ENCODE data around the gene ADRA2B.

ADRA2B gene

GRCh38 chr2:96105152-96105915 is 11.0 kb downstream of the ADRA2B start:
- no peak for DNase-seq (ENCODE audit: low read depth)

- no peak for DNase-seq (ENCODE audit: low read depth)
Observed at GRCh38 chr2:96104487-96104861, 11.9 kb downstream of the ADRA2B start.

- DNase-seq (ENCODE audit: low read depth) = no peak
Observed at GRCh38 chr2:96103761-96104486, 12.4 kb downstream of the ADRA2B start.

- DNase-seq (ENCODE audit: low read depth) = no peak
Observed at GRCh38 chr2:96103187-96103601, 13.2 kb downstream of the ADRA2B start.

- no peak for DNase-seq (ENCODE audit: low read depth)
Observed at GRCh38 chr2:96102596-96103186, 13.7 kb downstream of the ADRA2B start.

GRCh38 chr2:96100893-96101304 is 15.5 kb downstream of the ADRA2B start:
- DNase-seq (ENCODE audit: low read depth) = no peak

GRCh38 chr2:96099861-96100798 is 16.2 kb downstream of the ADRA2B start:
- DNase-seq (ENCODE audit: low read depth) = no peak

- no peak for DNase-seq (ENCODE audit: low read depth)
Observed at GRCh38 chr2:96098900-96099590, 17.3 kb downstream of the ADRA2B start.

GRCh38 chr2:96097951-96098823 is 18.2 kb downstream of the ADRA2B start:
- no peak for DNase-seq (ENCODE audit: low read depth)

GRCh38 chr2:96097441-96097840 is 18.9 kb downstream of the ADRA2B start:
- no peak for DNase-seq (ENCODE audit: low read depth)

- DNase-seq (ENCODE audit: low read depth) = no peak
Observed at GRCh38 chr2:96095116-96095636, 21.2 kb downstream of the ADRA2B start.

- no peak for DNase-seq (ENCODE audit: low read depth)
Observed at GRCh38 chr2:96093528-96093927, 22.8 kb downstream of the ADRA2B start.

- no peak for DNase-seq (ENCODE audit: low read depth)
Observed at GRCh38 chr2:96092951-96093350, 23.4 kb downstream of the ADRA2B start.

GRCh38 chr2:96092573-96092877 is 23.8 kb downstream of the ADRA2B start:
- DNase-seq (ENCODE audit: low read depth) = no peak

GRCh38 chr2:96091711-96092572 is 24.4 kb downstream of the ADRA2B start:
- DNase-seq (ENCODE audit: low read depth) = no peak

GRCh38 chr2:96091141-96091710 is 25.1 kb downstream of the ADRA2B start:
- no peak for DNase-seq (ENCODE audit: low read depth)

GRCh38 chr2:96090196-96090926 is 26.0 kb downstream of the ADRA2B start:
- no peak for DNase-seq (ENCODE audit: low read depth)
